ENCODE measurements around the gene ARRDC1.
A peak's percentile ranks its signal among the peaks of the same experiment; 100 is the strongest.

The ARRDC1 gene

DNA sequence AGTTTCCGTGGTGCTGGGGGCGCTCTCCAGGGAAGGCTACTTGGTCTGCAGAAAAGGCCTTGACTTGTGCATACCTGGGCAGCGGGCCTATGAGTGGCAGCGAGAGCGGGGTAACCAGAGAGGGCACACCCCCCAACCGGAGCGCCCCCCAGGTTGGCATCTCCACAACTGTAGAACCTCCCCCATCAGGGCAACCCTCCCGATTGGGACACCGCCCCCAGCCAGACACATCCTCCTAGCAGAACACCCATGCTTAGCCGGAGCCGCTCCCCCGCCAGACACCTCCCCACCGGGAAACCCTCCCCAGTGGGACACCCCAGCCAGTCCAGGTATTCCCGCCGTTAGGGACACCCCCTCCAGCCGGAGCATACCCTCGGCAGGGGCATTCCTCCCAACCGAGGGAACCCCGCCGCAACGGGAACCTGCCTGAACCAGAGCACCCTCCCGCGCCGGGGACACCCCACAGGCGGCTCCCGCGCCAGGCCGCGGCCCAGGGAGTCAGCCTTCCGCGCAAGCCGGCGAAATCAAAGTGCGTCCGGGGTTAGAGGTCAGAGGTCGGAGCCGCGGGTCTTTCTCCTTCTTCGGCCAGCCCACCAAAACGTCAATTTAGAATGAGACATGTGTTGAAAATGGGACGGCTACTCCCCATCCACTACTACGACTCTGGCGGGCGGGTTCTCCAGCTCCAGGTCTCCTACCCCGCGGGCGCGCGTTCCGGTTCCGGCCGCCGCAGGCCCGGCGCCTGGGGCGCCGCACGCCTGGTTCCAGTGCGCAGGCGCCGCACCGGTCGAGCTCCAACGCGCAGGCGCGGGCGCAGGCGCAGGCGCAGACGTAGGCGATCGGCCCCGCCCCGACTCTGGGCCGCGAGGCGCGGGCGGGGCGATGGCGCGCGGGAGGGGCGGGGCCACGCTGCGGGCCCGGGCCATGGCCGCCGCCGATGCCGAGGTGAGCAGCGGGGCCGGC is 12.9 kb downstream of the ARRDC1 start, which contains the start of gene EHMT1 (continued):
- TF ChIP-seq ZSCAN23 (tag by site-specific recombination; IDR thresholded peaks at IDR 0.05) (0 out of 2 replicates have a peak, but pooled peaks have one; percentile 26), ZNF202 (tag by site-specific recombination; IDR thresholded peaks at IDR 0.05; ENCODE audit: borderline replicate concordance) (no peak), GFI1B (tag by site-specific recombination; IDR thresholded peaks at IDR 0.05) (peak; percentile 50; the same call in 1 of the 2 replicates), ZNF596 (tag by site-specific recombination; IDR thresholded peaks at IDR 0.05) (no peak), ZNF184 (tag by site-specific recombination; IDR thresholded peaks at IDR 0.05) (peak; percentile 52; the same call in 1 of the 2 replicates), ZNF529 (tag by site-specific recombination; IDR thresholded peaks at IDR 0.05; ENCODE audit: insufficient replicate concordance) (no peak), ZFHX2 (tag by site-specific recombination; conservative IDR thresholded peaks at IDR 0.05) (no peak; the same call in 1 of the 2 replicates), ZNF433 (tag by site-specific recombination; IDR thresholded peaks at IDR 0.05; ENCODE audit: low read depth) (no peak), ZEB2 (tag by site-specific recombination; IDR thresholded peaks at IDR 0.05) (peak; percentile 95), REPIN1 (tag by site-specific recombination; IDR thresholded peaks at IDR 0.05; ENCODE audit: low read depth) (no peak), ZNF23 (tag by site-specific recombination; IDR thresholded peaks at IDR 0.05; ENCODE audit: borderline replicate concordance) (no peak), ZNF571 (tag by site-specific recombination; IDR thresholded peaks at IDR 0.05) (no peak), ZNF677 (tag by site-specific recombination; IDR thresholded peaks at IDR 0.05) (no peak), ZNF280C (tag by site-specific recombination; IDR thresholded peaks at IDR 0.05) (no peak), ZNF24 (tag by site-specific recombination; IDR thresholded peaks at IDR 0.05) (peak; percentile 53; the same call in 1 of the 2 replicates), ZNF426 (tag by site-specific recombination; IDR thresholded peaks at IDR 0.05) (no peak), ZNF274 (IDR thresholded peaks at IDR 0.05; ENCODE audit: low read length) (no peak), ZNF274 (tag by site-specific recombination; IDR thresholded peaks at IDR 0.05; ENCODE audit: borderline replicate concordance) (no peak), ZNF558 (tag by site-specific recombination; IDR thresholded peaks at IDR 0.05) (no peak), ZNF354C (tag by site-specific recombination; IDR thresholded peaks at IDR 0.05; ENCODE audit: borderline replicate concordance, low read depth) (no peak), ZNF280D (tag by site-specific recombination; IDR thresholded peaks at IDR 0.05) (no peak), GLIS1 (tag by site-specific recombination; IDR thresholded peaks at IDR 0.05) (peak; percentile 72), ZNF211 (tag by site-specific recombination; IDR thresholded peaks at IDR 0.05; ENCODE audit: low read depth) (no peak), OSR2 (tag by site-specific recombination; IDR thresholded peaks at IDR 0.05) (no peak), ZNF248 (tag by site-specific recombination; IDR thresholded peaks at IDR 0.05) (no peak), KLF7 (tag by site-specific recombination; IDR thresholded peaks at IDR 0.05; ENCODE audit: borderline replicate concordance) (peak; percentile 77), ZNF501 (tag by site-specific recombination; IDR thresholded peaks at IDR 0.05) (peak; percentile 86)
- TF ChIP-seq, protein P1, sequence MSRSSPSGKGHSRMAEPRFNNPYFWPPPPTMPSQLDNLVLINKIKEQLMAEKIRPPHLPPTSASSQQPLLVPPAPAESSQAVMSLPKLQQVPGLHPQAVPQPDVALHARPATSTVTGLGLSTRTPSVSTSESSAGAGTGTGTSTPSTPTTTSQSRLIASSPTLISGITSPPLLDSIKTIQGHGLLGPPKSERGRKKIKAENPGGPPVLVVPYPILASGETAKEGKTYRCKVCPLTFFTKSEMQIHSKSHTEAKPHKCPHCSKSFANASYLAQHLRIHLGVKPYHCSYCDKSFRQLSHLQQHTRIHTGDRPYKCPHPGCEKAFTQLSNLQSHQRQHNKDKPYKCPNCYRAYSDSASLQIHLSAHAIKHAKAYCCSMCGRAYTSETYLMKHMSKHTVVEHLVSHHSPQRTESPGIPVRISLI (tag by site-specific recombination; IDR thresholded peaks at IDR 0.05), result no peak
- TF ChIP-seq, protein P2, sequence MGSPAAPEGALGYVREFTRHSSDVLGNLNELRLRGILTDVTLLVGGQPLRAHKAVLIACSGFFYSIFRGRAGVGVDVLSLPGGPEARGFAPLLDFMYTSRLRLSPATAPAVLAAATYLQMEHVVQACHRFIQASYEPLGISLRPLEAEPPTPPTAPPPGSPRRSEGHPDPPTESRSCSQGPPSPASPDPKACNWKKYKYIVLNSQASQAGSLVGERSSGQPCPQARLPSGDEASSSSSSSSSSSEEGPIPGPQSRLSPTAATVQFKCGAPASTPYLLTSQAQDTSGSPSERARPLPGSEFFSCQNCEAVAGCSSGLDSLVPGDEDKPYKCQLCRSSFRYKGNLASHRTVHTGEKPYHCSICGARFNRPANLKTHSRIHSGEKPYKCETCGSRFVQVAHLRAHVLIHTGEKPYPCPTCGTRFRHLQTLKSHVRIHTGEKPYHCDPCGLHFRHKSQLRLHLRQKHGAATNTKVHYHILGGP (tag by site-specific recombination; IDR thresholded peaks at IDR 0.05), result no peak
